Cardiac septum (tissue), 1 donor: Measurements from ENCODE around the gene LGR5. TPM values are rescaled to one million over a fixed set of nuclear protein-coding genes. Genes with fewer than 3 reads are reported as not detected.
"Not testable (repeated sequence)": the region's sequence is repeated elsewhere in the genome, so short reads cannot be mapped to it uniquely, and the experiment has no call there.

Source experiments
- DNase-seq: peaks from one replicate; pipeline ENCODE4 v3.0.0-alpha.2; 2020; ENCODE audit warnings: low spot score
- intact Hi-C: fragments of 100-400 bp; cut with DNase I; formaldehyde crosslinking; loops from one replicate; pipeline ENCODE4 v1.14.0; 2022
- total RNA-seq: library from RNA; stranded (reverse); fragmentation: NEBNext Ultra II Directional; extraction: Animal tissue kit (Norgen Biotek cat#: 25700); gene quantifications from one replicate; pipeline ENCODE4 v1.2.1, GENCODE V29; 2021
- donor health status: DM: no; HTN: no; CAD: no.

LGR5 gene
- total RNA-seq, 1 donor from 2014 or later = not detected

GRCh38 chr12:71536939-71537622 is 97.5 kb downstream of the LGR5 start:
- intact Hi-C loops = no loop called here
- no peak for DNase-seq

- intact Hi-C loops = no loop called here
- DNase-seq = no peak
Observed at GRCh38 chr12:71538807-71539206, 99.2 kb downstream of the LGR5 start.

GRCh38 chr12:71541583-71541982 is 102.0 kb downstream of the LGR5 start:
- intact Hi-C loops = no loop called here
- DNase-seq = no peak

- no peak for DNase-seq
- intact Hi-C loops = no loop called here
Observed at GRCh38 chr12:71546322-71546861, 106.8 kb downstream of the LGR5 start.

GRCh38 chr12:71548893-71549292 is 109.3 kb downstream of the LGR5 start:
- DNase-seq = no peak
- intact Hi-C loops = no loop called here

GRCh38 chr12:71551529-71551928 is 111.9 kb downstream of the LGR5 start:
- DNase-seq = no peak
- intact Hi-C loops = no loop called here

- DNase-seq = no peak
- intact Hi-C loops = no loop called here
Observed at GRCh38 chr12:71552728-71553501, 113.3 kb downstream of the LGR5 start.

GRCh38 chr12:71555191-71555590 is 115.6 kb downstream of the LGR5 start:
- intact Hi-C loops = no loop called here

GRCh38 chr12:71555789-71556188 is 116.2 kb downstream of the LGR5 start:
- DNase-seq, intact Hi-C loops: not testable (repeated sequence)

More at GRCh38 chr12:71555191-71555590, 115.6 kb downstream of the LGR5 start:
- DNase-seq = no peak

GRCh38 chr12:71556448-71556847 is 116.8 kb downstream of the LGR5 start:
- no peak for DNase-seq
- intact Hi-C loops = no loop called here

GRCh38 chr12:71556875-71557274 is 117.3 kb downstream of the LGR5 start:
- no peak for DNase-seq
- intact Hi-C loops = no loop called here

- intact Hi-C loops = no loop called here
- DNase-seq = no peak
Observed at GRCh38 chr12:71558445-71558844, 118.8 kb downstream of the LGR5 start.

- intact Hi-C loops = no loop called here
- DNase-seq = no peak
Observed at GRCh38 chr12:71562676-71563595, 123.3 kb downstream of the LGR5 start.

GRCh38 chr12:71565535-71565934 is 125.9 kb downstream of the LGR5 start:
- intact Hi-C loops = no loop called here
- DNase-seq = no peak

- no peak for DNase-seq
- intact Hi-C loops = no loop called here
Observed at GRCh38 chr12:71566655-71567054, 127.1 kb downstream of the LGR5 start.

GRCh38 chr12:71567537-71567936 is 127.9 kb downstream of the LGR5 start:
- intact Hi-C loops = no loop called here
- no peak for DNase-seq

GRCh38 chr12:71569885-71570284 is 130.3 kb downstream of the LGR5 start:
- intact Hi-C loops, DNase-seq: not testable (repeated sequence)

- DNase-seq = no peak
- intact Hi-C loops = no loop called here
Observed at GRCh38 chr12:71576496-71576895, 136.9 kb downstream of the LGR5 start.

GRCh38 chr12:71578694-71579258 is 139.2 kb downstream of the LGR5 start:
- intact Hi-C loops = no loop called here
- no peak for DNase-seq
